GM21390 (cell line): ENCODE data around the gene LIMS2.

Source experiments
- ATAC-seq: cut with Tn5 transposase; IDR thresholded peaks from one replicate; pipeline ENCODE4 v1.9.1; 2021; ENCODE audit not compliant: unreplicated experiment

The LIMS2 gene

DNA sequence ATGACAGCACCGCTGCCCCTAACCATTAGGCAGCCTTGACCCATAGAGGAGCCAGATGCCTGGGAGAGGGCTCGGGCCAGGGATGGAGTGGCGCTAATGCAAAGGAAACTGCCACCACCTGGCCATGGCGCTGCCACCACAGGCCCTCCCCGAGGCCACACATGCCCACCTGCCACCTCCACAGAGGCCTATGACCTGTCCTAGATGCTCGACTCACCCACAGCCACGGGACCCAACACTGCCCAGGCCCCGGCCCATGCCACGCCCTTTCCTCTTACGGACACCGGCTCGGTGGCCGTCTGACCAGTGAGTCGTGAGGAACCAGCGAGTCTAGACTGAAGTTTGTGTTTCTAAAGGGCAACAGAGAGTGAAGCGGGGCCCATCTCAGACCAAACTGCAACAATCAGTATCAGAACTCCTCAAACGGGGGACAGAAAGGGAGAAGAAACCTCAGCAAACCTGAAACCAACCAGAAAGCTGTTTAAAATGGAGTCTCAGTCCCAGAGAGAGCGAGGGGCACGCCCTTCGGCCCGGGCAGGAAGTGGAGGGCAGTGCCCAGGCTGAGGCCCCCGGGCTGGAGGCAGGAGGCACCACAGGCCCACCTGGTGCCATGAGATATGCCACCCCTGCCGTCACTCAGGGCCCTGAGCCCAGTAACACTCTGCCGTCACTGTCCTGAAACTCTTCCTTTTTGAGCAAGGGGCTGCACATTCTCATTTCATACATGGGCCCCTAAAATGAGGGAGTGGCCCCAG lies 28.7 kb downstream of the LIMS2 start:
- no peak for ATAC-seq

DNA sequence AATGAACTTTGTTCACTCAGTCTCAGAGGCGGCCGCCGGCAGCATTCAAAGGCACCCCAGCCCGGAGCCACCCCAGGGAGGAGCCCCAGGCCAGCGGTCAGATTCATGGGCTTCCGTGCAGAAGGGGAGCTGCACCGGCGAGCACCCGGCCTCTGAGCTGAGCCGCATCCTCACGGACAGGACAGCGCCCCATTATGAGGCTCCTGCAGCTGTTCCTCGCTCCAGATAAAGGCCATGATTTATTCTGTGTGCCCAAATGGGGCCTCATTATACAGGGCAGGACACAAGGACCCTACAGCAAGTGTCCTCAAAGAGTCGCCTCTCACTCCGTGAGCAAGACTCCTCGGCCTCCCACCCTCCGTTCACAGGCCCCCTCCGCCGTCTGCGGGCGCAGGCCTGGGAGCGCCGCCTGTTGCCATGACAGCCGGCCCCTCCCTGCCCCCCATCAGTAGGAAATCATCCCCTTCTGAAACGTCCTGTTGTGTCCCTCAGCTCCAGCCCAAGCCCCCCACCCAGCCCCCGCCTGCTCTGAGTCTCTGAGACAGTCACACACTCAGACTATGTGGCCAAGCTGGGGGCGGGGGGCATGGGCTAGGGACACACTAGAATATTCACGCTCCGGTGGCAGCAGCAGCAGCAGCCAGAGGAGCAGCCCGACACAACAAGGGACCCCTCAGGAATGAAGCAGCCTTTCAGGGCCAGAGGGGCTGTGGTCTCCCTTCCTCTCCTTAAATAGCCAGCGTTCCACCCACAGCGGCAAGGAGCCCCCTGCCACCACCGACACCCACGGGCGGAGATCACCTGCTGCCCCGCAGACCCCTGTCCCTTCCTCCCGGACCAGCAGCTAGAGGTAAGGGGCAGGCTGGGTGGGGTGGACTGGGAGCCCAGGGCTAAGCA lies 29.7 kb downstream of the LIMS2 start, which contains the start of gene GPR17:
Gene GPR17, plus strand, starts transcription at position 759 of the 897 bp plus-strand sequence. CDS start 4,583 bp downstream, outside the sequence.
- no peak for ATAC-seq

DNA sequence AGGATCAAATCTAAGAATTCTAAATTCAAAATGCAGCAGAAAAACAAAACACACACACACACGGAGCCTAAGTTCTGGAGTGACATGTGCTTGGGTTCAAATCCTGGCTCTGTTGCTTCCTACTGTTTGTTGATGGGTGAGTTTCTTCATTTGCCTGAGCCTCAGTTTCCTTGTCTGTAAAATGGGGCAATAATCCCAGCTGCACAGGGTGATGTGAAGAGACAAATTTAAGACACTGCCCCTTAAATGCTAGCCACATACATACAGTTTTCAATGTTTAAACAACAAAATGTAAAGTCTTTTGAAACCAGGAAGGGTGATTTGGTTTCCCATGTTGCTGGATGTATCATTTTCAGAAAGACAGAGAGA lies 30.3 kb downstream of the LIMS2 start:
- no peak for ATAC-seq

DNA sequence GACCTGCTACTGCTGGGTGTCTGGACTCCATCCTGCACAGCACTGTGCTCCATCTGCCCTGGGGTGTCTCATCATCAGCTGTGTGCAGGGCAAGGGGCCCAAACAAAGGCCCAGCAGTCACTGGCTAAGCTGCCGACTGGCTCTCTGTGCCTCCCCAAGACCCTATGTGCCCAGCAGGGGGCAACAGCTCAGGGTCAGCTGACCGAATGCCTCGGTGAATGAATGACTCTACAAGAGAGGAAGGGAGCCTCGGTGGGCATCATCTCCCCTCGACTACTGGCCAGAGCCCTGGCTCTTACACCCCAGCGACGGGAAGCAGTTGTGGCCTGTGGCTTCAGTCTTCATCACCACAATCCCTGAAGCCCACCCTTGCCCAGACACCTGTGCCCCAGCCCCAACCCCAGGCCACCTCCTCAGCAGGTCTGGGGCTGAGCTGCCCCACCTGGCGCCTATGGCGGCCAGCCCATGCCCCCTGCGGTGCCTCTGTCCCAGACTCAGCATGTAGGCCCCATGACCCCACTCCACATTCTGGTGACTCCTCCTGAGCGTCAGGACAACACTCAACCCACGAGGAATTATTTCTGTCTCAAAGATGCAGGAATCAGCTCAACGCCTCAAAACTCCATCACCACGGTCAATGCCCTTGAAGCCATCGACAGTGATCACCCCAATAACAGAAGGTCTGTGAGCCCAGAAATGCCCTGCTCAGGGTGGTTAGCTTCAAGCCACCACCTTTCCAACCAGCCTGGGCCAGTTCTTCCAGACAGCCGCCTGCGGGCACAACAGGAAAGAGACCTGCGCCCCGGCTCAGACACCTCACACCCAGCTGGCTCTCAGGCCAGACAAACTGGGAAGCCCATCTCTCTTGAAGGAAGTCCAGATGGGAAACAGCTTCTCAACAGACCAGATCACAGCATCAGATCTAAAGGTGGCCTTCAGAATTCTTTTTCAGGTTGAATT lies 31.0 kb downstream of the LIMS2 start:
- no peak for ATAC-seq

DNA sequence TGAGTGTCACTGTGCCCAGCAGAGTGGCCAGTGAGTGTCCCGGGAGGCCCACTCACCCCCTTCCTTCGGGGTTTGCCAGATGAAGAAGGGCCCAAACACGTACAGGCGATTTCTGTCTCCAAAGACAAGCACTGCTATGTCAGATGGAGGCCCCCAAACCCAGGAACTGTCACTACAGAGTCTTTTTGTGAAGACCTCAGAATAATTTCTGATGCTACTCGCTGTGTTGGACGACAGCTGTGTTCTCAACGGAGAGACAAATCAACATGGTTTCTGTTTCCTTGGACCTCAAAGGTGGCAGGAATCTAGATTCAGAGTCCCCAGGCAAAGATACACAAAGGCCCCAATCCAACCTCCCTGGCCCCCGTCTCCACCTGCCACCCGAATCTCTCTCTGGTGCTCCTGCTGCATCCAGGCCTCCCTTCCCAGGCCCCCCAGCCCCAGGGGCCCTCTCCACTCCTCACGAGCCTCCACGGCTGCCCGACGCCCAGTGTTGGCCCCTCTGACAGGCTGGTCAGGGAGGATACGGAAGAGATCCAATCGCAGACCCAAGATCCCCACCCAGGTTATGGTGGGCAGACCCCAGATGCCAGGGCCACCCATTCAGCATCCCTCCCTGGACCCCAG lies 31.8 kb downstream of the LIMS2 start:
- ATAC-seq = no peak

DNA sequence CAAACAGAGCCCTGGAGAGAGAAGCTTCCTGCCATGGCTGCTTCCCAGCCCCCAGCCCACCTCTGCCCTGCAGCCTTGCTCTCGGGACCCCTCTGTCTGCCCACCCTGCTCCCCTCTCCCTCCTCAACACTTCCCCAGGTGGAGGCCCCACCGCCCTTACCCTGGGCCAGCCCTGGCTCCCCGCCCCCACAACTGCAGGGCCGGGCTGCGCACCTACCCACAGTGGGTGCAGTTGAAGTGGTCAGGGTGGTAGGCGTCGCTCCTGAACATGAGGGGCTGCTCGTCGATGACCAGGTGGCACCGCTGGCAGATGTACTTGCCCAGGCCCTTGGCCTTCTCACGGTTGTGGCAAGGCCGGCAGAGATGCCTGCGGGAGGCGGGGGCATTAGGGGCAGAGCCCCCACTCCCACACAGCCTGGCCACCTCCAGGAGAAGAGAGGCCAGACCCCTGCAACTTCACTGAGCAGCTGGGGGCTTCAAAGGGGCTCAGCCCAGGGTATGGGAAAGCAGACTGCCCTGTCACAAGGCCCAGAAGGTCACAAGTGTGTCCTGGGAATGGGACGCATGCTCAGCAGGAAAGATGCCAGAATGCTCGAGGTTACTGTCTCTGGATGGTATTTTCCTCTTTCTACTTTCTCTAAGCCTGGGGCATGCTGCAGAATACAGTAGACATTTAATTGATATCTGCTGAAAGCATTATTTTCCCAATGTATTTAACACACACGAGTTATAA lies 32.5 kb downstream of the LIMS2 start:
- no peak for ATAC-seq

DNA sequence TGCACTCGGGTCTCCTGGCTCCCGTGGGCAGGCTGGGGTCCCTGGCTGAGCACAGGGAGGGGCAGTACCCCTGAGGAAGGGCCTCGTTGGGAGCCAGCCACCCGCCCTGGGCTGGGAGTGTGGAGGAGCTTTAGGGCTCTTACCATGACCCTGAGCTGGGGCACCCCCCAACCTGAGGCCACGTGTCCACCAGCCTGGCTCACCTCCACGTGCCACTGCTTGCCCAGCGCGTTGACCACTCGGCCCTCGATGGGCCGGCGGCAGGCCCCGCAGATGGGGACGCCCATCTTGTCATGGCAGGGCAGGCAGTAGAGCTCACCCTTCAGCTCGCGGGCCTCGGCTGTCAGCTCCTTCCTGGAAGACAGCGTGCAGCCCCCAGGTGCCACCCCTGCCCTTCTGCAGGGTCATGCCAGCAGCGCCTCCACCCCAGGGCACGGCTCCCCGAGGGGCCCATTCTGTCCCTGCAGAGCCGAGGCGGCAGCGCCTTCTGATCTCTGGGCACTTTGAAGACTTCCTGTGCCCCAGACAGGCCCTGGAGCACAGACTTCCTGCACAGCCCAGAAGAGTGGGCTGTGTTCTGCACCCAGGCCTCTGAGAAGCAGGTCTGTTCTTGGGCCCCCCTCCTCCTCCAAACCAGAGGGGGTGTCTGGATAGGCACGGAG lies 33.4 kb downstream of the LIMS2 start:
- no peak for ATAC-seq

DNA sequence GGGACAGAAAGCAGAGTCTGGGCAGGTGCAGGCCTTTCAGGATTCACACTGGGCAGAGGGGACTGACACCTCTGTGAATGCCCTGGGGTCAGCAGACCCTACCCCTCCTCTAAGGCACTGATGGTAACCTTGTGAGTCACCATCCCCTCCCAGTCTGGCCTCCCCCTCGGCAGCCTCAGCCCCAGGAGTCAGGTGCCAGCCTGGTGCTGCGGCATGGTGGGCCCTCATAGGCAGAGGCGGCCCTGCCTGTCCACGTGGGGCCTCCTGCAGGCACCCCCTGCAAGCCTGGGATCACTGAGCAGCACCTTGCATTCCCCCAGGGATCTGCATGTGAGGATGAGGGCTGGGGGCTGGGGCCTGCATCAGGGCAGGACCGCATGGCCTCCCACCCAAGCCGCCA lies 34.2 kb downstream of the LIMS2 start:
- ATAC-seq = no peak

DNA sequence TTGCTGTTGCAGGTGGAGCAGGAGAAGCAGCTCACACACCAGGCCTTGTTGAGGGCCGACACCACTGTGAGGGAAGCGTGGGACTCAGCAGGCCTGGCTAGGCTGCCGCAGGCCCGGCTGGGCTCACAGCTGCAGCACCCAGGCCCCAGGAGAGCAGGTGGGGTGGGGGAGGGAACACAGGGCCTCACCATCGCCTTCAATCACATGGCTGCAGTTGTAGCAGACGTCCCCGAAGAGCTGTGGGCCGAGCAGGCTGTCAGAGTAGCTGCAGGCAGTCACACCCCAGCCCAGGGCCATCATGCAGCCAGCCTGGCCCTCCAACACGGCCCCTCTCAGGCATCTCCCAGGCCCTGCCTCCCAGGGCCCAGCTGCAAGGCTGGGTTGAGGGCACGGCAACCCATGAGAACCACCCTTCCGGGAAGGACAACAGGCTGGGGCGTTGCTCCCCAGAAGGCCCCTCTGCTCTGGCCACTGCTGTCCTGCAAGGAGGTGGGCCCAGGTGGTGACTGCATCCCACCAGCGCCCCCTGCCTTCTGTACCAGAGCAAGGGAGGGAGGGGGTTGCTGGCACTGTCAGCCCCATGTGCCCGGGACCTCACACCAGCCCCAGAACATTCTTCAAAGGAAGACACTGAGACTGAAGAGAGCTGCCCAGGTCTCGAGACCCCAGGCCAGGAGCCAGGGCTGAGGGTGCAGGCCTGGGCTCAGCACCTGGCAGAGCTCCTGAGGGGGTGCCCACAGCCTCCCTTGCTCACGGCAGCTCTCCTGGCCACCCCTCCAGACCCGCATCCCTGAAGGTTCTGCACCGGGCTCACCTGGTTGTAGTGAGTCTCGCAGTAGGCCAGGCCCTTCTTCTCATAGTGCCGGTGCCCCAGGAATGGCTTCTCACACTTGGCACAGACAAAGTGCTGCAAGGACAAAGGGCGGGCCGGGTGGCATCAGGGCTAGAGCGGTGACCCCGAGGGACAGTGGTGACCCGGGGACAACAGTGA lies 35.0 kb downstream of the LIMS2 start:
- no peak for ATAC-seq

DNA sequence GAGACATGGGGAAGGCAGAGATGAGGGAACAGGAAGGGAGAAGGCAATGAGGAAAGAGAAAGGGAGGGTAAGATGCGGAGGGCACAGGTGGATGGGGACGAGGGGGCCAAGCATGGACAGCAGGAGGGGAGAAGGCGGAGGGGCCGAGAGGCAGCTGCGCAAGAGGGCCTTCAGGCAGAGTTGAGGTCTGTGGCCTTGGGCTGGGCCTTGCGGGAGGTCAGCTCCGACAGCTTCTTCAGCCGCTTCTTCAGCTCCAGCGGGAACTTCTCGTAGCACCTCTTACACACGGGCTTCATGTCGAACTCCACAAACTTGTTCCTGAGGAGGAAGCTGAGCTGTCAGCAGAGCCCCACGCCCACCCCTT lies 36.2 kb downstream of the LIMS2 start:
- ATAC-seq = no peak

DNA sequence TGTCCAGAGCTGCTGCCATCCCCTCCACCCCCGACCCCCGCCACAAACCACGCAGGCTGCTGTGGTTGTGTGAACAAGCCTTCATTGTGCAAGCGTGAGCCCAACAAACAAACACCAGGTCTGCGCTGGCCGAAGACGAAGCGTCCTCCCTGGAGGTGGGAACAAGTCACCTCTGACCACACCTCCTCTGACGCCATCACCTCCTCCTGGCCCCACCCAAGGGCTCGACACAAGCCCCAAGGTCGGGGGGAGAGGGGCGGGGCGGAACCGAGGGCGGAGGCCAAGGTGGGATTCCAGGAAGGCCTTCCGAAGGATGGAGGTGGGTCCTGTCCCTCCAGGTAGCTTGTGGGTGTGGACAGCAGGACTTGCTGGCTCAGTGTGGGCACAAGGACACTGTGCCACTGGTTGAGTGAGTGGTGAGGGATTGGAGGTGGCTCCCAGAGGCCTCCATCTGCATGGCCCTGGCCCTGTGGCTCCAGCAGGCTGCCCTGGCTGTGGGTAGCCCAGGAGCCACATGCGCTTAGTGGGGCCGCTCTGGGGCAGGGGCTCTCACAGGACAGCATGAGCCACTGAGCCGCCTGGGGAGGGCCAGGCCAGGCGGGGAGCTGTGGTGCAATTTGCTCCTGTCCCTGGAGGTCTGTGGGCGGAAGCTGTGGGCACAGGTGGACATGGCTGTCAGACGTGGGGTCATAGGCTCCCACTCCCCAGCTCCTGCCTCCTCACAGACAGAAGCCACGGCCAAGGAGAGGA lies 36.8 kb downstream of the LIMS2 start:
- ATAC-seq = no peak

DNA sequence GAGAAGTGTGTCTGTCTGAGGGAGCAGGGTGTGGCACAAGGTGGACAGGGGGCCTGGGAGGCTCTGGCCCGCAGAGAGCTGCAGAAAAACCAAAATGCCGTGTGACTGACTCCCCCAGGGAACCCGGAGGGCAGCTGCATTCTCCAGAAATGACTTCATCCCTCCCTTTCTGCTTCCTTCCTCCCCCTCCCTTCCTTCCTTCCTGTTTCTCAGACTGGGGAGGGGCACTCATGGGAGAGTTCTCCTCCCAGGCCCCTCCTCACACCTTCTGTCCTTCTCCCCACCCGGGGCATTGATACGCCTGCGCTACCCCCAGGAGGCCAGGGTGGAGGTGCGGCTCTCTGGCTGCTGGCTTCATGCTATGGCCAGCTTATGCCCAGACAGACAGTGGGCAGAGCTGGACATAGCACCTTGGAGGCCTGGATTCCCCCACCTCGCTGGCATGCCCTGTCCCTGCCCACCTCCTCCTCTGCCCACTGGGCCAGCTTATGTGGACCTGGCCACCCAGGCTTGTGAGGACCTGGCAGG lies 37.5 kb downstream of the LIMS2 start:
- ATAC-seq = no peak

DNA sequence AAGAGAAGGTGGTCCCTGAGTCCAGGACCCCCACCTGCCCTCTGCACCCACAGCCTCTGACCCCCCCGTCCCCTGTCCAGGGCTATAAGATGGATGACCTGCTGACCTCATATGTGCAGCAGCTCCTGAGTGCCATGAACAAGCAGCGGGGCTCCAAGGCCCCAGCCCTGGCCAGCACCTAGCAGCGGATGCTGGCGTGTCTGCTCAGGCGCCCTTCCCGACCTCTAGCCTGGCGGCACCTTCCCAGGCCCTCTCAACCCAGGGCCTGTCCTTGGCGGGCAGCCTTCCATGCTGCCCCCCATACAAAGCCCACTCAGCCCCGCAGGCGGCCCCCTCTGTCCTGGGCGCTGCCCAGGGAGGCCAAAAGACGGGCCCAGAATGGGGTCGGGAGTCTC lies 38.1 kb downstream of the LIMS2 start:
- ATAC-seq = no peak

DNA sequence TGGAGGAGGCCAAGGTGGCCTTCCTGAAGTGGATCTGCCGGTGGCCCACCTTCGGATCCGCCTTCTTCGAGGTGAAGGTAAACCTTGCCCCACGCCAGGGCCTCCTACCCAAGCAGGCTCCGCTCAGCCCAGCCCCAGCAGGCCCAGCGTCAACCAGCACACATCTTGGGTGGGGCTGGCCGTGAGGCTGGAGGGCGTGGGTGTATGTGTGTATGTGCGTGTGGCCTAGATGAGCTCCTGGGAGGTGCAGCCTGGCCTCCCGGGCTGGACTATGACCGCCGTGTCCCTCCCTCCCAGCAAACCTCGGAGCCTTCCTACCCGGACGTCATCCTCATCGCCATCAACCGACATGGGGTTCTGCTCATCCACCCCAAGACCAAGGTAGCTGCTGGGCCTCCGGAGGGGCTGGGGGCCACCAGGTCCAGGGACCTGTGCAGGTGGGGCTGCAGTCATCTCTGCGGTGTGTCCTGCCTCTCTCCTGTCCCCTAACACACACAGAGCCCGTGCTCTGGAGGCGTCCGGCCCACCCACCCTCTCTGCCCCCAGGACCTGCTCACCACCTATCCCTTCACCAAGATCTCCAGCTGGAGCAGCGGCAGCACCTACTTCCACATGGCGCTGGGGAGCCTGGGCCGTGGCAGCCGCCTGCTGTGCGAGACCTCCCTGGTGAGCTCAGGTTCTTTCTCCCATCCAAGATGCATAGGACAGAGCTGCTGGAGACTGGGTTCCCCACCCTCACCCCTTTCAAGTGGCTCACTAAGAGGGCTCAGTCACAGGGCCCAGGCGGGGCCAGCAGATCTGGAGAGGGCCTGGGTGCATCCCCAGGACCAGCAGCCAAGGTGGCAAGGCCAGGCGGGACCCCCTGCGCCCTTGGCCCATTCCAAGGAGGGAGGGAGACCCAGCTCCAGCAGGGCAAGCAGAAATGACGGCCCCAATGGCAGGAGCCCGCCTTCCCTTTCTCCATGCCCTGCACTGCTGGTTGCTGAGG lies 38.8 kb downstream of the LIMS2 start:
- no peak for ATAC-seq

DNA sequence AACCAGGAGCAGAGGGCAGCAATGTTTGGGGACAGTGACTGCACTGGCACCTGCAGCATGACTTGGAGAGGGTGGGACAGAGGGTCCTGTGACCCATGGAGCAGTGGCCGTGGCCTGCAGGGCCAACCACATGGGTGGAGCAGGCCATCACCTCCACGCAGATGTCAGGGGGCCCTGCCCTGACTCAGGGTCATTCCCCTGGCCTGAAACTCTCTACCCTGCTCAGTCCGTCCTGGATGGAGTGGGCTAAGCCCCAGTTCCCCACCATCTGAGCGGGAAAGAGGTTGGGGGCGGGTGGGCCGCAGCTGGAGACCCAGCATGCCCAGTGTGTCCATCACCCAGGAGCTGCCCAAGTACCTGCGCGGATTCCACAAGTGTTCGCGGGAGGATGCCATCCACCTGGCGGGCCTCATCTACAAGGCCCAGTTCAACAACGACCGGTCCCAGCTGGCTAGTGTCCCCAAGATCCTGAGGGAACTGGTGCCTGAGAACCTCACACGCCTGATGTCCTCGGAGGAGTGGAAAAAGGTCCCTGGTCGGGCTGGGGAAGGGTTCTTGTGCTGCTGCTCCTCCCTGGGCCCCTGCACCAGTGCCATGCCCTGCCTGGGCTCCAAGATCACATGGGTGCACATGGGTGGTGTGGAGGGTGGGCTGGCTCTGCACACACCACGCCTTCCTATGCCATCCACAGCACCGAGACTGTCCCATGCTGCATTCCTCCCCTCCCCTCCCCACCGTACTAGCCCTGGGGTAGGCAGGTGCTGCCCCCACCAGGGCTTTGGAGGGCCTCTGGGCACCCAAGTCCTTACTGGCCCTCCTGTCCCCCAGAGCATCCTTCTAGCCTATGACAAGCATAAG lies 39.7 kb downstream of the LIMS2 start:
- no peak for ATAC-seq
